Ovary (tissue), 9 donors: ENCODE measurements around the gene ERVFRD-1. TPM values are rescaled to one million over a fixed set of nuclear protein-coding genes. Genes with fewer than 3 reads are reported as not detected.
"Not testable (repeated sequence)": the region's sequence is repeated elsewhere in the genome, so short reads cannot be mapped to it uniquely, and the experiment has no call there.

ENCODE experiments used
- DNase-seq, 5 donors: peaks; one replicate each; pipeline ENCODE4 v3.0.0-alpha.2; 2019 to 2020
- H3K27ac ChIP-seq, 2 donors: fragments of 200-600 bp; one replicate each; pipeline versions ENCODE4 v1.5.1 to v1.8.0; 2019 to 2022
- H3K27me3 ChIP-seq: fragments of 200-600 bp; one replicate; pipeline ENCODE4 v1.8.0; 2022
- H3K36me3 ChIP-seq: fragments of 200-600 bp; sonication (generic); one replicate; pipeline ENCODE4 v1.5.1; 2019
- H3K4me1 ChIP-seq: one replicate; pipeline ENCODE4 v1.8.1; 2013; ENCODE audit warnings: mild to moderate bottlenecking, moderate library complexity; ENCODE audit not compliant: insufficient read depth
- H3K4me3 ChIP-seq: fragments of 200-600 bp; sonication (generic); one replicate; pipeline ENCODE4 v1.5.1; 2017
- H3K9me3 ChIP-seq, 2 donors: fragments of 200-600 bp in 1 of 2; sonication (generic) in 1 of 2; one replicate each; pipeline versions ENCODE4 v1.5.1 to v1.8.1; 2013 to 2019; ENCODE audit warnings: mild to moderate bottlenecking in 1 of 2, moderate library complexity in 1 of 2
- EP300 ChIP-seq: sonication (generic); formaldehyde crosslinking; IDR thresholded peaks from one replicate; pipeline ENCODE4 v1.6.1; 2017; ENCODE audit warnings: antibody characterized with exemption
- POLR2A ChIP-seq: fragments of 450-650 bp; IDR thresholded peaks from one replicate; pipeline ENCODE4 v1.6.1; 2017; ENCODE audit warnings: antibody characterized with exemption, mild to moderate bottlenecking, moderate library complexity
- WGBS, 3 donors: extraction: QIAGEN DNeasy Blood & Tissue Kit in 1 of 3; methylation state at CpG; one replicate each; pipeline versions ENCODE4 v1.1.5 to v1.1.7; 2013 to 2017; 5-methylcytosine and 5-hydroxymethylcytosine counted together
- intact Hi-C, 4 donors: fragments of 100-400 bp; cut with DNase I; formaldehyde crosslinking; loops; one replicate each; pipeline versions ENCODE4 v1.11.0 to v1.15.1; 2022 to 2023
- polyA plus RNA-seq, 2 donors: library from polyadenylated mRNA; stranded (reverse); fragments of 200-250 nt in 1 of 2; fragments of 350-450 nt in 1 of 2; fragmentation: Illumina TruSeq in 1 of 2; extraction: RNeasy Lipid Tissue Mini Kit (QIAGEN cat#74804) in 1 of 2; gene quantifications; one replicate each; pipeline ENCODE4 v1.2.3, GENCODE V29; 2013 to 2014
- total RNA-seq, 7 donors: library from RNA; depleted of rRNA in 2 of 7; stranded (reverse); fragments of >200 nt in 2 of 7; fragmentation: NEBNext Ultra II Directional in 3 of 7; extraction: Animal tissue kit (Norgen Biotek cat#: 25700) in 3 of 7; gene quantifications; one replicate each; pipeline versions ENCODE4 v1.1.0 to v1.2.4, GENCODE V29; 2016 to 2023
- TF ChIP-seq, protein P1 (sequence below), 3 donors: fragments of 450-650 bp in 2 of 3; fragments of 200-600 bp in 1 of 3; IDR thresholded peaks; one replicate each; pipeline versions ENCODE4 v1.5.1 to v1.8.0; 2016 to 2022; ENCODE audit warnings: antibody characterized with exemption in 3 of 3, mild to moderate bottlenecking in 1 of 3
- donor health status: DM: no; HTN: no; CAD: no; lungs with moderate emphysema.
- donor health status: DM: no; HTN: no; CAD: no.
- donor health status: Bipolar disorder and iron deficiency.
- donor health status: DM: yes; HTN: yes; CAD: no.
- donor health status: DM: no; HTN: no; CAD: no.
- donor health status: DM: yes; HTN: yes; CAD: no.

ERVFRD-1 gene
- total and polyA plus RNA-seq, 9 donors, result 0.05 to 0.78 (median 0.12) TPM; not detected in 6

DNA sequence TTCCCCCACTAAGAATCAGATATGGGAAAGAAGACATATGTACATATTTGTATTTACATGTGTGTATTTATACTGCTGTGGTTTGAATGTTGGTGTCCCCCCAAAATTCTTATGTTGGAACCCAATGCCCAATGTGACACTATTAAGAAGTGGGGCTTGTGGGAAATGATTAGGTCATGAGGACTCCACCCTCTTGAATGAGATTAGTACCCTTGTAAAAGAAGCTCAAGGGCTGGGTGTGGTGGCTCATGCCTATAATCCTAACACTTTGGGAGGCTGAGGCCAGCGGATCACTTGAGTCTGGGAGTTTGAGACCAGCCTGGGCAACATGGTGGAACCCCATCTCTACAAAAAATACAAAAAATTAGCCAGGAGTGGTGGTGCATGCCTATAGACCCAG, 21.8 kb downstream of the ERVFRD-1 start:
- no peak for DNase-seq
- Histone ChIP-seq H3K4me1 (no peaks in the 10 kb centered on the region), H3K27me3 (no peaks in the 10 kb centered on the region), H3K9me3 (no peaks in the 10 kb centered on the region), H3K4me3 (no peak overlapping the region), H3K36me3 (no peaks in the 10 kb centered on the region), H3K27ac (no peak overlapping the region)
- 91 to 100% (median 96%) methylated on average over 1 of the region's 1 CpG for WGBS, 3 donors
- intact Hi-C loops, result no loop called here
- TF ChIP-seq, protein P1, sequence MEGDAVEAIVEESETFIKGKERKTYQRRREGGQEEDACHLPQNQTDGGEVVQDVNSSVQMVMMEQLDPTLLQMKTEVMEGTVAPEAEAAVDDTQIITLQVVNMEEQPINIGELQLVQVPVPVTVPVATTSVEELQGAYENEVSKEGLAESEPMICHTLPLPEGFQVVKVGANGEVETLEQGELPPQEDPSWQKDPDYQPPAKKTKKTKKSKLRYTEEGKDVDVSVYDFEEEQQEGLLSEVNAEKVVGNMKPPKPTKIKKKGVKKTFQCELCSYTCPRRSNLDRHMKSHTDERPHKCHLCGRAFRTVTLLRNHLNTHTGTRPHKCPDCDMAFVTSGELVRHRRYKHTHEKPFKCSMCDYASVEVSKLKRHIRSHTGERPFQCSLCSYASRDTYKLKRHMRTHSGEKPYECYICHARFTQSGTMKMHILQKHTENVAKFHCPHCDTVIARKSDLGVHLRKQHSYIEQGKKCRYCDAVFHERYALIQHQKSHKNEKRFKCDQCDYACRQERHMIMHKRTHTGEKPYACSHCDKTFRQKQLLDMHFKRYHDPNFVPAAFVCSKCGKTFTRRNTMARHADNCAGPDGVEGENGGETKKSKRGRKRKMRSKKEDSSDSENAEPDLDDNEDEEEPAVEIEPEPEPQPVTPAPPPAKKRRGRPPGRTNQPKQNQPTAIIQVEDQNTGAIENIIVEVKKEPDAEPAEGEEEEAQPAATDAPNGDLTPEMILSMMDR (IDR thresholded peaks at IDR 0.05), result no peak
- TF ChIP-seq POLR2A (no peak), EP300 (no peak)

DNA sequence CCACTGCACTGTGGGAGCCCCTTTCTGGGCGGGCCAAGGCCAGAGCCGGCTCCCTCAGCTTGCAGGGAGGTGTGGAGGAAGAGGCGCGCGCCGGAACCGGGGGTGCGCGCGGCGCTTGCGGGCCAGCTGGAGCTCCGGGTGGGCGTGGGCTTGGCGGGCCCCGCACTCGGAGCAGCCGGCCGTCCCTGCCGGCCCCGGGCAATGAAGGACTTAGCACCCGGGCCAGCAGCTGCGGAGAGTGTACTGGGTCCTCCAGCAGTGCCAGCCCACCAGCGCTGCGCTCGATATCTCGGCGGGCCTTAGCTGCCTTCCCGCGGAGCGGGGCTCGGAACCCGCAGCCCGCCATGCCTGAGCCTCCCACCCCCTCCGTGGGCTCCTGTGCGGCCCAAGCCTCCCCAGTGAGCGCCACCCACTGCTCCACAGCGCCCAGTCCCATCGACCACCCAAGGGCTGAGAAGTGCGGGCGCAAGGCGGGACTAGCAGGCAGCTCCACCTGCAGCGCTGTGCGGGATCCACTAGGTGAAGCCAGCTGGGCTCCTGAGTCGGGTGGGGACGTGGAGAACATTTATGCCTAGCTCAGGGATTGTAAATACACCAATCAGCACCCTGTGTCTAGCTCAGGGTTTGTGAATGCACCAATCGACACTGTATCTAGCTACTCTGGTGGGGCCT, 24.2 kb downstream of the ERVFRD-1 start:
- intact Hi-C loops, H3K9me3 ChIP-seq, H3K36me3 ChIP-seq, H3K4me3 ChIP-seq, H3K4me1 ChIP-seq, DNase-seq, H3K27me3 ChIP-seq, H3K27ac ChIP-seq: not testable (repeated sequence)
- 78 to 90% (median 83%) methylated on average over 46 to 47 of the region's 47 CpGs for WGBS, 3 donors

DNA sequence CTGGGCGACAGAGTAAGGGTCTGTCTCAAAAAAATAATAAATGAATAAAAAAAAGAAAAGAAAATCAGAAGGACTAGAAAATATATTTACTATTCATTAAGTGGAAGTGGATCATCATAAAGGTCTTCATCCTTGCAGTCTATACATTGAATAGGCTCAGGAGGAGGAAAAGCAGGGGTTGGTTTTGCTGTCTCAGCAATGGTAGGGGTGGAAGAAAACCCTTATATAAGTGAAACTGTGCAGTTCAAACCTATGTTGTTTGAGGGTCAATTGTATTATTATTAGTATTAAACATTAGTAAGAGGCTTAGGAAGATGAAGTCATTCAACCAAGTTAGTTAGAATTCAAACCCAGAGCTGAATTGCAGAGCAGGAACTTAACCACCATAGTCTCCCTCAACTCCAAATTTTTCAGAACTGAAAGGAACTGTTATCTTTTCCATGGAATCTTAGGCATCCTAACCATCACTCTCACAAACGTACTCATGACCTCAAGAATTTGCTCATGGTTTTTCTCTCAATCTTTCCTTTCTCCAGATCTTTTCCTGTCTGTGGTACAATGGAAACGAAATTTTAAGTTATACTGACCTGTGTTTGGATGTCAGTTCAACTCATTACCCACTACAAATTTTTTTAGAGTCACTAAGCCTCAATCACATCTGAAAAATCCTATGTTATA, 25.6 kb downstream of the ERVFRD-1 start:
- intact Hi-C loops, result no loop called here
- Histone ChIP-seq H3K4me1 (no peaks in the 10 kb centered on the region), H3K9me3 (no peaks in the 10 kb centered on the region), H3K27ac (no peak overlapping the region), H3K27me3 (no peaks in the 10 kb centered on the region), H3K4me3 (no peak overlapping the region), H3K36me3 (no peaks in the 10 kb centered on the region)
- WGBS, 3 donors, result 36 to 39% (median 39%) methylated on average over 3 of the region's 3 CpGs
- TF ChIP-seq EP300 (no peak), POLR2A (no peak)
- TF ChIP-seq, protein P1 (IDR thresholded peaks at IDR 0.05), result no peak
- no peak for DNase-seq

DNA sequence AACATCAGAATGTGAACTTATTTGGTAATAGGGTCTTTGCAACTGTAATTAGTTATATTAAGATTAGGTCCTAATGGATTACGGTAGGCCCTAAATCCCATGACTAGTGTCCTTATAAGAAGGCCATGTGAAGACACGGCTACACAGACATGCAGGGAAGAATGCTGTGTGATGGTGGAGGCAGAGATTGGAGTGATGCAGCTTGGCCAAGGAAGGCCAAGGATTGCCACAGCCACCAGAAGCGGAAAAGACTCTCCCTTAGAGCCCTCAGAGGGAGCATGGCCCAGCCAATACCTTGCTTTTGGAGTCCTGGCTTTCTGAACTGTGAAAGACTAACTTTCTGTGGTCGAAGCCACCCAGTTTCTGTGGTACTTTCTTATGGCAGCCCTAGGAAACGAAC, 27.6 kb downstream of the ERVFRD-1 start:
- TF ChIP-seq POLR2A (no peak), EP300 (no peak)
- TF ChIP-seq, protein P1 (IDR thresholded peaks at IDR 0.05), result no peak
- H3K4me1 ChIP-seq, result no peaks in the 10 kb centered on the region
- H3K9me3 ChIP-seq, result no peaks in the 10 kb centered on the region
- WGBS, 3 donors, result 89 to 92% (median 92%) methylated on average over 5 of the region's 5 CpGs
- no peaks in the 10 kb centered on the region for H3K36me3 ChIP-seq
- intact Hi-C loops, result no loop called here
- H3K27me3 ChIP-seq, result no peaks in the 10 kb centered on the region
- no peak overlapping the region for H3K27ac ChIP-seq
- H3K4me3 ChIP-seq, result no peak overlapping the region
- DNase-seq, result no peak

DNA sequence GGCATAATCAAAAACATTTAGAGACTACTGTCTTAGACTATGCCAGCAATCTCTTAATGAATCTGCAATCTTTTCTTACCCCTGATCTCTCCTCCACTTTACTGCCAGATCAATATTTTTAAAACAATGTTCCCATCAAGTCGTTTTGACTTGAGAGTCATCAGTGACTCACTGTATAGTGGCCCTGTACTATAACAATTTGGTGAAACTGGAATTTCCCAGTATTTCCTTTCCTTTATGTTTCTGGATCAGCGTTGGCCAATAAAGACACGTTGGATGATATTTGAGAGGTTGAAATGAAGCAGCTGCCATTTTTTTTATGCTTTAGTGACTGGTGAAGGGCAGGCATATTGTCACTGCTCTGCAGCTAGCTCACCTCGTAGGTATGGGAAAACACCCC, 28.0 kb downstream of the ERVFRD-1 start:
- no peak for DNase-seq
- intact Hi-C loops, result no loop called here
- Histone ChIP-seq H3K27ac (no peak overlapping the region), H3K9me3 (no peaks in the 10 kb centered on the region), H3K36me3 (no peaks in the 10 kb centered on the region), H3K4me3 (no peak overlapping the region), H3K4me1 (no peaks in the 10 kb centered on the region), H3K27me3 (no peaks in the 10 kb centered on the region)
- TF ChIP-seq, protein P1 (IDR thresholded peaks at IDR 0.05), result no peak
- TF ChIP-seq POLR2A (no peak), EP300 (no peak)
- WGBS, 3 donors, result 73 to 78% (median 77%) methylated on average over 4 of the region's 4 CpGs
